Astrocyte of the cerebellum (primary cell): ENCODE measurements around the gene PARP16.

Experiments
- DNase-seq: peaks from one replicate; pipeline ENCODE4 v3.0.0-alpha.2; 2011; ENCODE audit warnings: low read depth
- H3K4me3 ChIP-seq: 2 replicates; pipeline ENCODE4 v1.5.1; 2011; ENCODE audit warnings: mild to moderate bottlenecking, low read depth, low read length, moderate library complexity
- in situ Hi-C: cut with HindIII; loops from 2 replicates; pipeline ENCODE4 v1.10.0; 2017; ENCODE audit warnings: low sequenced_read_pairs
- TF ChIP-seq, protein P1 (sequence below): IDR thresholded peaks from 2 replicates; pipeline ENCODE4 v1.5.1; 2012; ENCODE audit warnings: low read length, low read depth, moderate library complexity, mild to moderate bottlenecking; ENCODE audit errors: missing control alignments

The PARP16 gene

DNA sequence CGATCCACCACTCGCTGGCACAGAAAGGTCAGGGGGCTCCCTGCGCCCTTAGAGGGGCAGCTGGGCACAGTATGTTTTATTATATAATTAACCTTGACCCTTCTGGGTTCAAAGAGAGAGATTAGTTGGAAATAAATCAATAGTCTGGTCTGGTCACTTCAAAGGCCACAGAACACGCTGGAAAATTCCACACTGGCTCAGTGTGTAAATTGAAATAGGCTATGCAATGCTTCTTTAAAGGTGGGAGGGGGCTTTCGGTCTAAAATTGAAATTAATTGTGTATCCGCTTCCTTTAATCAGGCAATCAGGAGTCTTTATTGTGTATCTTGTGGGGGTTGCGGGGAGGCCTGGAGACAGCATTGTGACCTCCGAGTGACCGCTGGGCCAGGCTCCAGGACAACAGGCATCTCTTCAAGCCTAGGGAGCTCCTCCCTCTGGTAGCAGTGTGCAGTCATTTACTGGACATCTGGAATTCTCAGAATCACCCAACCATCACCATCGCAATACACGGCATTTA, 25.8 kb upstream of the PARP16 start:
- in situ Hi-C loops, result loop anchor here (25.0 kb wide), 1 partner anchor 150 kb away; no protein-coding TSS in a partner anchor
- no peak for DNase-seq
- TF ChIP-seq, protein P1, sequence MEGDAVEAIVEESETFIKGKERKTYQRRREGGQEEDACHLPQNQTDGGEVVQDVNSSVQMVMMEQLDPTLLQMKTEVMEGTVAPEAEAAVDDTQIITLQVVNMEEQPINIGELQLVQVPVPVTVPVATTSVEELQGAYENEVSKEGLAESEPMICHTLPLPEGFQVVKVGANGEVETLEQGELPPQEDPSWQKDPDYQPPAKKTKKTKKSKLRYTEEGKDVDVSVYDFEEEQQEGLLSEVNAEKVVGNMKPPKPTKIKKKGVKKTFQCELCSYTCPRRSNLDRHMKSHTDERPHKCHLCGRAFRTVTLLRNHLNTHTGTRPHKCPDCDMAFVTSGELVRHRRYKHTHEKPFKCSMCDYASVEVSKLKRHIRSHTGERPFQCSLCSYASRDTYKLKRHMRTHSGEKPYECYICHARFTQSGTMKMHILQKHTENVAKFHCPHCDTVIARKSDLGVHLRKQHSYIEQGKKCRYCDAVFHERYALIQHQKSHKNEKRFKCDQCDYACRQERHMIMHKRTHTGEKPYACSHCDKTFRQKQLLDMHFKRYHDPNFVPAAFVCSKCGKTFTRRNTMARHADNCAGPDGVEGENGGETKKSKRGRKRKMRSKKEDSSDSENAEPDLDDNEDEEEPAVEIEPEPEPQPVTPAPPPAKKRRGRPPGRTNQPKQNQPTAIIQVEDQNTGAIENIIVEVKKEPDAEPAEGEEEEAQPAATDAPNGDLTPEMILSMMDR, result no peak
- no peak overlapping the region for H3K4me3 ChIP-seq

DNA sequence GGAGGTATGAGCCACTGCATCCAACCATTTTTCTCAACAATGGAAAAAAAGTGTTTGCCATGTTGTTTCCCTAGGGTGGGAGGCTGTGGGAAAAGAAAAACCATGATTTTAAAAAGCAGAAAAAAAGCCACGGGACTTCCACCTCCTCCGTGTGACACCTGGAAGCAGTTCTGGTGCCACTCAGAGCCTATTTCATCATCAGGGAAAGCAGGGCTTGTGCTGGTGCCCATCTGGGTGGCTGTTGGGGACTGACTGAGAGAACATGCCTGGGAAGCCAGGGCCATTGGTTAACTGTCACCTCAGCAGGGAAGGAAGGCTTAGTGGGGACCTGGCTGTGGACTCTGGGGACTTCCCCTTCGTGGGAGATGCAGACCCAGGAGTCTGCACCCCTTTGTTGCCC, 25.1 kb upstream of the PARP16 start:
- TF ChIP-seq, protein P1, result no peak
- H3K4me3 ChIP-seq, result no peak overlapping the region
- no peak for DNase-seq
- in situ Hi-C loops, result loop anchor here (25.0 kb wide), 1 partner anchor 151 kb away; no protein-coding TSS in a partner anchor

DNA sequence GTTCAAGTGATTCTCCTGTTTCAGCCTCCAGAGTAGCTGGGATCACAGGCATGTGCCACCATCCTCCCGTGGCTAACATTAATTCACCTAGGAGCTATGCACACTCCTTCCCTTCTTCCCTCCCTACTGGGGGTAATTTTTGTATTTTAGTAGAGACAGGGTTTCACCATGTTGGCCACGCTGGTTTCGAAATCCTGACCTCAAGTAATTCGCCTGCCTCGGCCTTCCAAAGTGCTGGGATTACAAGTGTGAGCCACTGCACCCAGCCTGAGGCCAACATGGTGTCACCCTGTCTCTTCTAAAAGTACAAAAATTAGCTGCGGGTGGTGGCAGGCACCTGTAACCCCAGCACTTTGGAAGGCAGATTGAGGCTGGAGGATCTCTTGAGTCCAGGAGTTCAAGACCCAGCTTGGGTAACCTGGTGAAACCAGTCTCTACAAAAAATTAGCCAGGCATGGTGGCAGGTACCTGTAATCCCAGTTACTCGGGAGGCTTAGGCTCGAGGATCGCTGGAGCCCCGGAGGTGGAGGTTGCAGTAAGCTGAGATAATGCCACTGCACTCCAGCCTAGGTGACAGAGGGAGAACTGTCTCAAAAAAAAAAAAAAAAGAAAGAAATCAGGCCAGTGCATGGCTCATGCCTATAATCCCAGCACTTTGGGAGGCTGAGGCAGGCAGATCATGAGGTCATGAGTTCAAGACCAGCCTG, 23.9 kb upstream of the PARP16 start:
- no peak overlapping the region for H3K4me3 ChIP-seq
- in situ Hi-C loops, result loop anchor here (25.0 kb wide), 1 partner anchor 152 kb away; no protein-coding TSS in a partner anchor
- no peak for DNase-seq
- TF ChIP-seq, protein P1, result no peak

DNA sequence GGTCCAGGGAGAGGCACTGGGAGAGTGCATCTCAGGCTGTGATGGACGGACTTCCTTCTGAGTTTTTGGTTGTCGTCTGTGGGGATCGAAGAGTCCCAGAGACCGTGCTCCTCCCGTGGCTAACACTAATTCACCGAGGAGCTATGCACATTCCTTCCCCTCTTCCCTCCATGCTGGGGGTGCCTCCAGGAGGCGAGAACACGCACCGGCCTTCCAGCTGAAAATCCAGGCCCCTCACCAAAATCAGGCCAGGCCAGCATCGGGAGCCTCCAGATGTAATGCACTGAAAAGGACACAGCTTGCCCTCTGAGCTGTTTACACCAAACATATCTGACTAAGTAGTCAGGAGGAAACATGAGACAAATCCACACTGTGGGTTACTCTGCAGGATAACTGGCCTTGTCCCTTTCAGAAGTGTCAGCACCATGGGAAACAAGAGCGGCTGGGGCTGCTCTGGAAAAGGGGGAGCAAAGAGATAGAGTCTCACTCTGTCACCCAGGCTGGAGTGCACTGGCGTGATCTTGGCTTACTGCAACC, 23.3 kb upstream of the PARP16 start:
- no peak overlapping the region for H3K4me3 ChIP-seq
- TF ChIP-seq, protein P1, result no peak
- in situ Hi-C loops, result loop anchor here (25.0 kb wide), 1 partner anchor 152 kb away; no protein-coding TSS in a partner anchor
- no peak for DNase-seq

DNA sequence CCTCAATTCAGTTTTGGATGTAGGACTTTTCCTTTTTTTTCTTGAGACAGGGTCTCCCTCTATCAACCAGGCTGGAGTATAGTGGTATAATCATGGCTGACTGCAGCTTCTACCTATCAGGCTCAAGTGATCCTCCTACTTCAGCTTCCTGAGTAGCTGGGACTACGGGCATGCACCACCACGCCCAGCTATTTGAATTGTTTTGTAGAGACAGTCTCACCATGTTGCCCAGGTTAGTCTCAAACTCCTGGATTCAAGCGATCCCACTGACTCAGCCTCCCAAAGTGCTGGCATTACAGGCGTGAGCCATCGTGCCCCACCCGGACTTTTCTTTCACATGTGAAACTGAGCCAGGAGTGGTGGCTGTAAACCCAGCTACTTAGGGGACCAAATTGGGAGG, 21.3 kb upstream of the PARP16 start:
- in situ Hi-C loops, result loop anchor here (25.0 kb wide), 1 partner anchor 154 kb away; no protein-coding TSS in a partner anchor
- no peak overlapping the region for H3K4me3 ChIP-seq
- no peak for DNase-seq
- TF ChIP-seq, protein P1, result no peak

DNA sequence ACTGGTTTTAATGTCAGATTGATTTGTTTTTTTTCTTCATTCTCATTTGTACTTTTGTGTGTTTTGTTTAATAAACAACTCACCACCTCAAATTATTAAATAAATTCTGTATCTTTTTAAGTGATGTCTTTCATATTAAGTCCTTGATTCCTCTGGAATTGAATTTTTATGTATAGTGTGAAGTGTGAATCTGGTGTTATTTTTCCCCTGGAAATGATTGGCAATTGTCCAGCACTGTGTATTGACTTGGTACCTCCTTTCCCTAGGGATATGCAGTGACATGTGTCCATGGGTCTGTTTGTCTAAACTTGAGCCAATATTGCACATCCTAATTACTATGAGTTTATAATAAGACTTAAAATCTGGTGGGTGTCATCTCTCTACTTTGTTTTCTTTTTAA, 19.9 kb upstream of the PARP16 start:
- DNase-seq, result no peak
- no peak overlapping the region for H3K4me3 ChIP-seq
- TF ChIP-seq, protein P1, result no peak
- in situ Hi-C loops, result loop anchor here (25.0 kb wide), 1 partner anchor 156 kb away; no protein-coding TSS in a partner anchor
